Measurements from ENCODE around the gene GPATCH8.

- no peak for TF ChIP-seq CTCF (conservative IDR thresholded peaks at IDR 0.05; ENCODE audit: low read length)
- TF ChIP-seq EZH2phosphoT487 (IDR thresholded peaks at IDR 0.05; ENCODE audit: borderline replicate concordance) = no peak
Observed at GRCh38 chr17:44438636-44439035, 64.6 kb downstream of the GPATCH8 start.
